GM21381 (cell line): Measurements from ENCODE around the gene GPSM3.
"Not testable (repeated sequence)": the region's sequence is repeated elsewhere in the genome, so short reads cannot be mapped to it uniquely, and the experiment has no call there.

ENCODE experiments used
- ATAC-seq: cut with Tn5 transposase; IDR thresholded peaks from one replicate; pipeline ENCODE4 v1.9.1; 2021; ENCODE audit warnings: mild to moderate bottlenecking, moderate library complexity; ENCODE audit not compliant: unreplicated experiment

GPSM3 gene

DNA sequence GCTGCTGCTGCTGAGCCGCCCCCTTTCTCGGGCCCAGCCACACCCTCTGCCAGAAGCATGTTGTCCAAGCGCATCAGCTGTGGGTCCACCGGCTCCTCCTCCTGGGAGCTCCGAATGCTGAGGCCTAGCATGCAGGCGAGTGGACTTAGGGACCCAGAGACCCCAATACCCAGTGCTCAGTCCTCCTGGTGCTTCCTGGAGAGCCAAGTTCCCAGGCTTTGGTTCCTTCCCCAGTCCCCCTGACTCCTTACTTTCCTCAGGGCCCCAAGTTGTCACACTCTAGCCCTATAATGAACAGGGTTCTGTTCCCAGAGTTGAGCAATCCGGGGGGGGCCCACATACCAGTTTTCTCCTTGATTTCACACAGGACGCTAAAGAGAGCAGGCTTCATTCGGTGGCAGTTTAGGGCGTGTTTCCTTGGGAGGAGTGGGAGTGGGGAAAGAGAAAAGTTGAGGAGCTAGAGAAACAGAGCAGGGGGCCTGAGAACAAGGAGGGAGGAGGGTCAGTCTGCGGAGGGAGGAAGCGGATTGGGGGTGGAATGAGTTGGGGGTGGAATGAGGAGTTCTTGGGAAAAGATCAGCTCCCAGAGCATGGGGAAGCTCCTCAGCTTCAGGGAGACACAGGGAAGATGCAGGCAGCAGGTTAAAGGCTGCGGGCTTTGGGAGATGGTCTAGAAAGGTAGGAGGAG is 3.9 kb downstream of the GPSM3 start:
- ATAC-seq = no peak

DNA sequence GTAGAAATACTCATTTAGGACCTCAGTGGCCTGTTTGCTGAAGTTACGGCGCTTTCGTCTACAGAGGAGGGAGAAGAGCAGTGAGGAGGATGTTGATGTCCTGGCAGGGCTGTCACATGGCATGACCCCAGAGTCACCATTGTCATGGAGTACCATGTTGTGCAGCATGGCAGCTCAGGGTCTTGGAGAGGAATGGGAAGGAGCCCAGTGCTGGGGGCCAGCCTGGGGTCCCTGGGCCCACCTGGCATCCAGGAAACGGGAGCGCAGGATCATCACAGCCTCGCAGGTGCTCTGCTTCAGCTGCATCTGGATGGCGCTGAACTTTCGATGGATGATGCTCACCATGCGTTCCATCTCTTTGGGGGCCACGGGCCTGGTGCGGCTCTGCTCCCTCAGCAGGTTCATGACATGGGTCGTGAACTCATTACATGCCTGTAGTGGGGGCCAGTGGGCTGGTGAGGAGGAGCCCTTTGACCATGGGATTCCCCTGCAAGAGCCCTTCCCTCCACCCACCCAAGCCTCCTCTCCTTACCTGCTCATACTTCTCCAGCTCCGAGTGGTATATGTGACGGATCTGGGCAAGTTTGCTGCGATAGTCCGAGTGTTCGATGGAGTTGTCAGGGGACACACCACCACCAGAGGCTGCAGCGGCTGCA is 4.6 kb downstream of the GPSM3 start:
- ATAC-seq = not testable (repeated sequence)

DNA sequence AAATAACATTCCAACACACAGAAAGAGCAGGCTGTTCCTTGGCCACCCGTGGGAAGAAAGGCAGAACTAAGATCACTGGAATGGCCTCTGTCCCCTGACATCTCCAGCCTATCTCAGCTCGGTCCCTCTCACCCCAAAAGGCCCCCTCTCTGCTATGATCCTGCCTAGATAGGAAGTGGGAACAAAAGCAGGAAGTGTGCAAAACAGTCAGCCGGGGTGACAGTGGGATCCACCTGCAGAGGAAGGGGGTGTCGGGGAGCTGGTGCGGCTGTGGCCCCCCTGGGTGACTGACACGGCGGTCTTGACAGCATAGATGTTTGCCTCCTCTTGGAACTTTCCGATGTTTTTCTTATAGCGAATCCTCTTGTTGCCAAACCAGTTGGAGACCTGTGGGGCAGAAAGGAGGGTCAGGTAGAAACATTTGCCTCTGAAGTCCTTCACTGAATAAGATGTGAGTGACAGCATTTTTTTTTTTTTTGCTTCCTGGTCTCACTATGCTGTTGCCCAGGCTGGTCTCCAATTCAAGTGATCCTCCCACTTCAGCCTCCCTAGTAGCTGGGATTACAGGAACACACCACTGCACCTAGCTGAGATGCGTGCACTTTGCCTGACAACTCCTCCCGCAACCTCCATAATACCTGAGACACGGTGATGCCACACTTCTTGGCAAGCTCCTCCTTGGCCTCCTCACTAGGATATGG is 5.3 kb downstream of the GPSM3 start:
- ATAC-seq = no peak

DNA sequence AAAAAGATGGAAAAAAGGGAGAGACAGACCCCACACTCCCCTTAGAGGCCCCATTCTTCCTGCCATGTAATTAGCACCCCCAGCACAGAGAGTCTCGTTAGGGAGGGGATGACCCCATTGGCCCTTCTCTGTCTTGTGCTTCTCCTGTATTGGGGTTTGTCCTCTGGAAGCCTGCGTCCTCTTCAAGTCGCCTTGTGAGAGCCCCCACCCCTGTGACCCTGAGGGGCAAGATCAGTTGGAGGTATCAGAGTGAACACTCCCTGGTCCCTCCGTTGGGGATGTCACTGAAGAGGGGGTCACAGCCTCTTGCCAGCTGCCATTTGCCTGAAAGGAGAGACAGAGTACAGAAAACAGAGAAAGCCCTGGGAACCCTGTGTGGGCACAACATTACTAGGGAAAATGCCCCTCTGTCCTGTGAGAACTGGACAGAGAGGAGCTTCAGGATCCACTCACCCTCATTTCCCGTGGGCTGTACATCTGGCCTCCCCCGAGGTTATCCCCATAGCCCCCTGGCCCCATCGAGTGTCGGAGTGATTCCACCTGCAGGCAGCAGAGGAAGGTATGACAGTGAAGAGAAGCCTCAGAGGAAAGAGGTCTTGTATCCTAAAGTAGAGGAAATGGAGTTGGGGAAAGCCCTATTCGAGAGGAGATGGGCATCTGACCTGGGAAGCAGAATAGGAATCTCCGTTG is 6.1 kb downstream of the GPSM3 start:
- not testable (repeated sequence) for ATAC-seq

DNA sequence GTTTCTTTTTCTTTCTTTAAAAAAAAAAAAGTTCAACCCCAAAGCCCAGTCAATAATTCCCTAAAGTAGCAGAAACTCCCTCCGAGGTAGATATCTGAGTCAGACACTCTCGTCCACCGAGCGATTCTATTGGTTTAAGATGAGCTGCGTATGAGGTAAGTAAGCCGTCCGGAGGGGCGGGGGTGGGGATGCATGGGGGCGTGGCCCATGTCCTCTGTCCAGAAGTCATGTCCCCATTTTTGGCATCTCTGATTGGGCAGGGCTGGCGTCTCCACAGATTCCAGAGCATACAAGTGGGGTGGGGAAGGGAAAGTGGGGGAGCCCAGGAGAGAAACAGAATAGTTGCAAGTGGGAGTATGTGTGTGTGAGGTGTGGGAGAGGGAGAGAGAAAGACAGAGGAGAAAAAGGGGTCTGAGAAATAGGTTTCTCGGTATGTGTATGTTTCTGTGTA is 6.7 kb downstream of the GPSM3 start:
- not testable (repeated sequence) for ATAC-seq

DNA sequence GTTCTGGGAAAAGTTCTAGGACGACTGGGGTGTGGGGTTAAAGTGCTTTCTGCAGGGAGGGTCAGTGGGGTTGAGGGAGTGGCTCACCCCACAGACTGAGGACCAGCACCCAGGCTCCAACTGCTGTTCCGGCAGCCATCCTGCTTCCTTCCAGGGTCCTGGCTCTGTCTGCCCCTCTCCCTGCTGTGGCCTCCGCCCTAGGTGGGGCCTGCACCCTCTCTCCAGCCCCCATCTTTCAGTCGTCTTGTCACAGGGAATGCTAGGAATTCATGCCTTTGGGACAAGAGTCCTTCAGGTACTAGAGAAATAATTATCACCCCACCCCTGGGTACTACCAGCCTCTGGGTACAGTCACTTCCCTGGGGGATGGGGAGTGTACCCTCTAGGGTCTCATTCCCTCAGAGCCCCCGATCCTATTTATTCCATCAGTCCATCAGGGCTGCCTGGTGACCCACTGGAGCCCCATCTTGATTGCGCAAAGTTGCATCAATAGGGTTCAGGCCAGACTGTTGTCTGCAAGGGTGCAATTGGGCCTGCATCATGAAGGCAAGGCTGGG is 8.3 kb downstream of the GPSM3 start, which contains the start of gene AGER:
Gene AGER (minus strand): TSS at position 170 of the 557 bp plus-strand sequence. CDS start 31 bp downstream, at position 139.
- no peak for ATAC-seq

DNA sequence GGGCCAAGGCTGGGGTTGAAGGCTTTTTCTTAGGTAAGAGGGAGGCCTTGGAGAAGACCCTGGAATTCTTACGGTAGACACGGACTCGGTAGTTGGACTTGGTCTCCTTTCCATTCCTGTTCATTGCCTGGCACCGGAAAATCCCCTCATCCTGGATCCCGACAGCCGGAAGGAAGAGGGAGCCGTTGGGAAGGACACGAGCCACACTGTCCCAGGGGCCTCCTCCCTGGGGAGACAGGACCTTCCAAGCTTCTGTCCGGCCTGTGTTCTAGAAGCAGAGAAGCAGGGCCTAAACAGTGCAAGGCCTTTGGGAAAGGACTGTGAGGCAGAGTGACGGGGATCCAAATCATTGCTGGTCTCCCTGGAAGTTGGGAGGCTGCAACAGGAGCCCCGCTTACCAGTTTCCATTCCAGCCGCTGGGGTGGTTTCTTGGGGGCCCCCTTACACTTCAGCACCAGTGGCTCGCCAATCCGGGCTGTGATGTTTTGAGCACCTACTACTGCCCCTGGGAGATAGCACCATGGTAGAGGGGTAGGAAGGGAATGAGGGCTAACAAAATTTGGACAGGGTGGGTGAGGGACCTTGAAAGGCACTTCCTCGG is 8.9 kb downstream of the GPSM3 start:
- no peak for ATAC-seq

DNA sequence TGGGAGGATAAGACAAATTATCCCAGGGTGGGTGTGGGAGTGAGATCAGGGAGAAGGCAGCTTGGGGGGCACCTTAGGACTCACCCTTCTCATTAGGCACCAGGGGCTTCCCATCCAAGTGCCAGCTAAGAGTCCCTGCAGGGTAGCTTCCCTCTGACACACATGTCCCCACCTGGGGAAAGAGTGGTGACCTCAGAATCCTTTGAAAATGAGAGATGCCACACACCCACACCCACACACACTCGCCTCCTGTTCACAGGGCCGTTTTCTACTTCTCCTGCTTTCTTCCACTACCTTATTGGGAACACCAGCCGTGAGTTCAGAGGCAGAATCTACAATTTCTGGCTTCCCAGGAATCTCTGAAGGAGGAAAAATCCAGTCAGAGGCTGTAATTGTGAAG is 9.4 kb downstream of the GPSM3 start:
- ATAC-seq = no peak

DNA sequence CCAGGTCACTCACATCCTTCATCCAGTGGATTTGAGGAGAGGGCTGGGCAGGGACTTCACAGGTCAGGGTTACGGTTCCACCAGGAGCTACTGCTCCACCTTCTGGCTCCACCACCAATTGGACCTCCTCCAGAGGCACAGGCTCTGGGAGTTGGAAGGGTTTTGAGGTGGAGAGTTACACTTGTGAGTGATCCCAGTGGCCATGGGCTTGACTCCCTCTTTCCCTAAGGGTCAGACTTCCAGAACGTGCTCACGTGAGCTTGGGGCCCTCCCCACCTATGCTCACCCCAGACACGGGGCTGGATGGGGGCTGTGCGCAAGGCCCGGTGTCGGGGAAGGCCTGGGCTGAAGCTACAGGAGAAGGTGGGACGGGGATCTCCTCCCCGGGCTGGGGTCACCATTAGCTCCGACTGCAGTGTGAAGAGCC is 9.9 kb downstream of the GPSM3 start:
- ATAC-seq = no peak

DNA sequence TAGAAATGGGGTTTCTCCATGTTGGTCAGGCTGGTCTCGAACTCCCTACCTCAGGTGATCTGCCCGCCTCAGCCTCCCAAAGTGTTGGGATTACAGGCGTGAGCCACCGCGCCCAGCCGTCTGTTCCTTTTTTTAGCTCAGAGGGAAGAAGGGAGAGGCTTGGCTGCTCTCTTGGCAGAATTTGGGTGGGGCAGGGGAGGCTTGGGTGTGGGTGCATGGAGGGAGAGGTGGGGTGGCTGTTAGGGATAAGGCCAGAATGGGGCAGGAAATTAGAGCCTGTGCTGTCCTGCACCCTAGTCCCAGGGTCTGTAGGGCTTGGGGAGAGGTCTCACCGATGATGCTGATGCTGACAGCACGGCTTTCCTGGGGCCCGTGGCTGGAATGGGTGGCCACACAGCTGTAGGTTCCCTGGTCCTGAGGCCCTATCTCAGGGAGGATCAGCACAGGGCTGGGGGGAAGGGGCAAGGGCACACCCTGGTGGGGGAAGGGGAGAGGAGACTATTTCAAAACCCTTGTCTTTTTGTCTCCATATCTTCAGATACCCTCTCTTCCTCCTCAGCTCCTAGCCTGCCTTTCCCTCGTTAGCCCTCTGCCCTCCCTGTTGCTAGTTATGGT is 10.4 kb downstream of the GPSM3 start:
- ATAC-seq = no peak

DNA sequence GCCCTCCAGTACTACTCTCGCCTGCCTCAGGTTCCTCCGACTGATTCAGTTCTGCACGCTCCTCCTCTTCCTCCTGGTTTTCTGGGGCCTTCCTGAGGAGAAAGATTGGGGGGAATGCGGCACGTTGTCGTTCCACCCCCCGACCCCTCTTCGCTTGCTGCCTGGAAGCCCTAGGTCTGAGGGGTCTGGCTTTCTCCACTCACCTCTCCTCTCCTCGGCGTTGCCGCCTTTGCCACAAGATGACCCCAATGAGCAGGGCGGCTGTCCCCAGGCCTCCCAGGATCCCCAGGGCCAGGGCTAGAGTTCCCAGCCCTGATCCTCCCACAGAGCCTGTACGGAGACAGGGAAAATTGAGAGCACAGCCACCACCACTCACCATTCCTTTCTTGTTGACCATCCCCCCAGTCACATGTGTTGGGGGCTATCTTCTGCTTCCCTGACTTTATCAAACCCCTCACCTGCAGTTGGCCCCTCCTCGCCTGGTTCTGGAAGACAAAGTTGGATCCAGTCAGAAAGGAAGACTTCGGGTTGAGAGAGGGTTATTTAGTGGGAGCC is 11.2 kb downstream of the GPSM3 start:
- ATAC-seq = no peak

DNA sequence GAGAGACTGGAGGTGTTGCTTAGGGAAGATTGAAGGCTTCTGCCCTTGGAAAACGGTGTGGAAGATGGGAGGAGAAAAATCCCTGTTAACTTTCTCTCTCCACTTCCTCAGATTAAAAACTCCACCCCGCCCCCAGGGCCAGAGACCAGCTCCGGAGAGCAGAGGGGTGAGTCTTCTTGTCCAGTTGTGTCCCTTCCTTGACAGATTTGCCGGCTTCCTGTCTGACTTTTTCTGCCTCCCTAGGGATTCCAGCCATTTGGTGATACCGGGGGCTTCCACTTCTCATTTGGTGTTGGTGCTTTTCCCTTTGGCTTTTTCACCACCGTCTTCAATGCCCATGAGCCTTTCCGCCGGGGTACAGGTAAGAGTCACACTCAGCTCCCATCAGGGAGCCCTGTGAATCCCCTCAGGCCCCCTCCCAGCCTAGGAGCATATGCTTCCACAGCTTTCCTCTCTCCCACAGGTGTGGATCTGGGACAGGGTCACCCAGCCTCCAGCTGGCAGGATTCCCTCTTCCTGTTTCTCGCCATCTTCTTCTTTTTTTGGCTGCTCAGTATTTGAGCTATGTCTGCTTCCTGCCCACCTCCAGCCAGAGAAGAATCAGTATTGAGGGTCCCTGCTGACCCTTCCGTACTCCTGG is 12.6 kb downstream of the GPSM3 start:
- ATAC-seq = no peak

DNA sequence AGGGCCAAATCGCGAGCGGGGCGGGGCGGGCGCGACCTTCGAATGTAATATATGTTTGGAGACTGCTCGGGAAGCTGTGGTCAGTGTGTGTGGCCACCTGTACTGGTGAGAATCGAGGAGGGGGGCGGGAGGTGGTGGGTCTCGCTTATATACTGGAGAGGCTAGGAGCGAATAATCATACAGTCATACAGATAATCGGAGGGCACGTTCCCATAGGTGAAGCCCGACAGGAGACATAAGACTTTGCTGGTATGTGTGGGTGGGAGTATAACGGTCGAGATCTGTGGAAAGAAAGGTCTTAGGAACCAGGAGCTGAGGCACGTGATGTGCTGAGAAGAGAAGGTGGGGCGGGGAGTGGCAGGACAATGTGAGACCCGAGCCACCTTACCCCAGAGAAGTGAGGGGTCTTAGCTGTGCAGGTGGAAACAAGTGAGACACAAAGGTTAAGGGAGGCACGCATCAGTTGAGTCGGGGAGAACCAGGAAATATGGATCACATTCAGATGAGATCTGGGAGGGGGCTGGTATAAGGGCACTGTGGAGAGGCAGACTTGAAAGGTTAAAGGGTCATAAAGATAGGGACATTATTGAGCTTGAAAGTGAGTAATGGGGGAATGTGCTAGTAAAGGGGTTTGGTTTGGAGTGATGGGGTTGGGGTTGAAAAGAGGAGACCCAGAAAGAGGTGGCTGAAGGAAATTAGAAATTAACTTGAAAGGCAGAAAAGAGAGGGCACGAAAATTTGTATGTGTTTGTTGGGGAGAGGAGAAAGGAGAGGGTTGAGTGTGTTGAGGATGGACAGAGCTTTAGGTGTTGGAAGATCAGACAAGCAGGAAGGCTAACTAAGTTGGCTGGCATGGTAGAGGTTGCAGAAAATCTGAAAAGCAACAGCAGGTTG is 13.6 kb downstream of the GPSM3 start:
- no peak for ATAC-seq

DNA sequence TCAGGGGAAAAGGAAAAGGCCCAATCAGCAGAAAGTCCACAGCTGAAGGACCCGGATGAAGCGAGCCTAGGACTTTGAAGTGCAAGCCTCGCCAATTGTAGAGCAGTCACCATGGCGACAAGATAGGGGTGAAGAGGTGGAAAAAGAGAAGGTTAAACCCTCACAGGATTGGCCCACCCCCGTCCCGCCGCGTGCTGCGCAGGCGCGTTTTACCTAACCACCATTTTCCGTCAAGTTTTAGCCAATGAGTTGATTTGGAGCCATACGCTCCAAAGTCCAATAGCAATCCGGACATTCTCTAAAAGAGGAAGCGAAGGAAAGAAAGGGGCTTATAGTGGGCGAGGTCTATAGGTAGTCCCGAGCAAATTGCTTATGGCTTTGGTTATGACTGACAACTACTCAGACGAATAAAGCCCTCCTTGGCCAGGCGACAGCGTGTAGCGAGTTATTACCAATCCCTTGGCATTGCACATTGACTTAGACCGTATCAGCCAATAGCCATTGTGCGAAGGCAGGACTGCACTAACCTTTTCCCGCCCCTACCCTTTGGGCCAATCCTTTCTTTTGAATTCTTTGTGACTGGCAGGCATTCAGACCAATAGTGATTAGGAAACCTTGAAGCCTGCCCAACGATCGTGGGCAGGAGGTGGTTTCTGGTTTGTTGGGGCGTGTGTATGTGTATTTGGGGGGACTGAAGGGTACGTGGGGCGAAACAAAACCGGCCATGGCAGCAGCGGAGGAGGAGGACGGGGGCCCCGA is 14.5 kb downstream of the GPSM3 start, which contains the start of gene RNF5:
Gene RNF5 (plus strand): TSS at position 618 of the 759 bp plus-strand sequence. CDS start 107 bp downstream, at position 725.
- ATAC-seq = peak; percentile 79

DNA sequence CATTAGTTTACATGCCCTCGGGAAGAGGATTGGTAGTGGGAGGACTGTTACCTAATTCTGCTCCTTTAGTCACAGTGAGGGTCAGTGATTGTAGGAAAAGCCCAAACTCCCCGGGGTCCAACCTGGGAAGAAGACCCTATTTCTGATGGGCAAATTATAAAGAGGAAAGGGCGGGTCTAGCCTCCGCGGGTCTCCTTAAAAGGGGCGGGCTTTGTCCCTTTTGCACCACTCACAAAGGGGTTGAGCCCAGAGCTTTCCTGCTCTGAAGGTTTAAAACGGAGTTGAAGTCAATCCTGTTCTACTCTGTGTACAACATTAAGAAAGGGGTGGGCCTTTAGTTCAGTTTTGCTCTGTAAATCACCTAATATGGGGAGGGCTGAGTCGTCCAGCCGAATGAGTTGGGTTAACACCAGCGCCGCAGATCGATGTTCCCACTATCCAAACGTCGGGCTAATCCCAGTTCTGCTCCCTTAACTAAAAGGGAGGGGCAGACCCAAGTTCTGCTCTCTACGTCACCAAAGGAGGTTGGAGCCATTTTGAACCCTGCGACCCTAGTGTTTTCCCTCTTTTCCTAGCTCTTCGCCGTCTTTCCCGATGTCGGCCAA is 15.2 kb downstream of the GPSM3 start:
- peak; percentile 1 for ATAC-seq

DNA sequence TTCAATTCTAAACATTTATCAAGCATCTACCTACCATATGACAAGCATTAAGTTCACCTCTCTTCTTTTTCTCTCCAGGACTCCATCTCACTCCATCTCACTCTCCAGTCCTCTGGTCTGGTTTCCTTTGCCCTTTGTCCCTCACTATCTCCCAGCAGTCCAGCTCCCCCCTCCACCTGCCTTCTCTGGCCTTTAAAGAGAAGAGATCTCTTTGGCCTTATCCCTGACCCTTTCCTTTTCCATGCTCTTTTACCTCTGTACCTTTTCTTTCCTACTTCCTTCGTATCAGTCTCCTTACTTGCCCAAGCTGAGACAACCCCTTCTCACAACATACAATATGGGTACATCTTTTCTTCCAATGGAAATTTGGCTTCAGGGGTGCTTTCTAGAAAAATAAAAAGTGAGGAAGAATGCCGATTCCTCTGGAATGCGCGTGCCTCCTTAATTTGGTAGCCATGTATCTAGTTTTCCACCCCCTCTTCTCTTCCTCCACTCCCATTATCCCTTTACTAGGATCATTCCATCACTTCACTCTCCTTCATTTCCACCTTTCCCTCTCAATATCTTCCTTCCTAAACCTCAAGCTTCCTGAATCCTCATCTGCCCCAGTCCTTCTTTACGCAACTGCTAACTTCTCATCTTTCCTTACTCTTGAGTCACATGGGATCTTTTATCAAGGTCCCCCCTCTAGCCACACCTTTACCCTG is 15.8 kb downstream of the GPSM3 start:
- ATAC-seq = no peak
